ENCODE measurements around the gene BSCL2.
"Not testable (repeated sequence)": the region's sequence is repeated elsewhere in the genome, so short reads cannot be mapped to it uniquely, and the experiment has no call there.

Gene BSCL2

GRCh38 chr11:62705880-62706849, 1.1 kb downstream of the BSCL2 start:
- Histone ChIP-seq H3K27ac (peak overlapping the region; percentile 82), H4K20me1 (ENCODE audit: insufficient read depth) (no peaks in the 10 kb centered on the region), H3K9ac (peak overlapping the region; percentile 76), H3K79me2 (ENCODE audit: insufficient read depth, low read depth) (peaks cover 3% of the 10 kb centered on the region; the same call in 1 of the 2 replicates), H3K4me1 (ENCODE audit: low read depth, poor library complexity, severe bottlenecking) (peaks cover 42% of the 10 kb centered on the region), H3K36me3 (ENCODE audit: insufficient read depth) (no peaks in the 10 kb centered on the region), H2AFZ (ENCODE audit: low read depth) (peak overlapping the region; percentile 75), H3K4me2 (peak overlapping the region; percentile 83), H3K27me3 (ENCODE audit: insufficient read depth, low read depth) (no peaks in the 10 kb centered on the region), H3K4me3 (IDR thresholded peaks at IDR 0.05; ENCODE audit: insufficient read depth, low read depth, low read length) (no peak overlapping the region)
- no peak for TF ChIP-seq CTCF (conservative IDR thresholded peaks at IDR 0.05; ENCODE audit: low read depth, low read length)

DNA sequence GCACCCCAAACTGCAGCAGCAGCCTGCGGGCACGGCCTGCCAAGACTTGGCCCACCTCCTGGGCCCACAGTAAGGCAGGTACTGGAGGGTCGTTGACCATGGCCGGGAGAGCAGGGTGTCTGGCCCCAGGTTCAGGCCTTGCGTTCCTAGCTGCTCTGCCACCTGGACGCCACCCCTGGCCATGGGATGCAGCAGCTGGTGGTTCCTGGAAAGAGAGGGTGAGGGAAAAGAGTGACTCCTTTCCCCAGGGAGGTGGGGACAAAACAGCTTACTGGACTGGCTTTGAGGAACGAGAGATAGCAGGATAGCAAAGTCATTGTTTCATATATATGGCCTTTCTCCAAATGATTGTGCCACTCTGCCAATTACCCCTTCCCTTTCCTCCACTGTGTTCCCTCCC, 1.8 kb downstream of the BSCL2 start:
- H3K9ac ChIP-seq, result peak overlapping the region; percentile 76
- H2AFZ ChIP-seq (ENCODE audit: low read depth), result peak overlapping the region; percentile 75; the same call in 1 of the 2 replicates
- peaks cover 35% of the 10 kb centered on the region for H3K4me1 ChIP-seq (ENCODE audit: low read depth, poor library complexity, severe bottlenecking)
- H3K4me3 ChIP-seq (IDR thresholded peaks at IDR 0.05; ENCODE audit: insufficient read depth, low read depth, low read length), result no peak overlapping the region
- TF ChIP-seq CTCF (conservative IDR thresholded peaks at IDR 0.05; ENCODE audit: low read depth, low read length), result no peak
- peak overlapping the region; percentile 66 for H3K4me2 ChIP-seq
- H4K20me1 ChIP-seq (ENCODE audit: insufficient read depth), result no peaks in the 10 kb centered on the region
- peak overlapping the region; percentile 82 for H3K27ac ChIP-seq
- no peaks in the 10 kb centered on the region for H3K27me3 ChIP-seq (ENCODE audit: insufficient read depth, low read depth)
- H3K36me3 ChIP-seq (ENCODE audit: insufficient read depth), result no peaks in the 10 kb centered on the region
- H3K79me2 ChIP-seq (ENCODE audit: insufficient read depth, low read depth), result no peaks in the 10 kb centered on the region; the same call in 1 of the 2 replicates

DNA sequence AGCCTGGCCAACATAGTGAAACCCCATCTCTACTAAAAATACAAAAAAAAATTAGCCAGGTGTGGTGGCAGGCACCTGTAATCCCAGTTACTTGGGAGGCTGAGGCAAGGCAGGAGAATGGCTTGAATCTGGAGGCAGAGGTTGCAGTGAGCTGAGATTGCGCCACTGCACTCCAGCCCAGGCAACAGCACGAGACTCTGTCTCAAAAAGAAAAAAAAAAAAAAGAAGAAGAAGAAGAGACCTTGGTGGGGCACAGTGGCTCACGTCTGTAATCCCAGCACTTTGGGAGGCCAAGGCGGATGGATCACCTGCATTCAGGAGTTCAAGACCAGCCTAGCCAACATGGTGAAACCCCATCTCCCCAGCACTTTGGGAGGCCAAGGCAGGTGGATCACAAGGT, 3.3 kb downstream of the BSCL2 start:
- not testable (repeated sequence) for H3K9ac ChIP-seq; H3K36me3 ChIP-seq (ENCODE audit: insufficient read depth); H3K4me3 ChIP-seq (IDR thresholded peaks at IDR 0.05; ENCODE audit: insufficient read depth, low read depth, low read length); H4K20me1 ChIP-seq (ENCODE audit: insufficient read depth); H3K4me2 ChIP-seq; H3K27me3 ChIP-seq (ENCODE audit: insufficient read depth, low read depth); H2AFZ ChIP-seq (ENCODE audit: low read depth); H3K79me2 ChIP-seq (ENCODE audit: insufficient read depth, low read depth); H3K27ac ChIP-seq
- peaks cover 29% of the 10 kb centered on the region for H3K4me1 ChIP-seq (ENCODE audit: low read depth, poor library complexity, severe bottlenecking)

DNA sequence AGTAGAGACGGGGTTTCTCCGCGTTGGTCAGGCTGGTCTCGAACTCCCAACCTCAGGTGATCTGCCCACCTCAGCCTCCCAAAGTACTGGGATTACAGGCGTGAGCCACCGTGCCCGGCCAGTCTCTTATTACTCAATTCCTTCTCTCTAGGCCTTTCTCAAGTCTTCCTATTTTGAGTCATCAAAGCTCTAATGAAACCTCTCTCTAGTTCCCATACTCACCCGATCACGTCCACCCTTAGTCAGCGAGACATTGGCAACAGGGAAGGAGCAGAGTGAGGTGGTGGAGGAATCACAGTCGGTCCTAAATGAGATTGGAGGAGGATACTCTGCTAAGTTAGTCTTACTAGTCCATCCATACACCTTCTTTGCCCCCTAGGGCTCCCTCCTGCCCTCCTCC, 5.0 kb downstream of the BSCL2 start:
- H3K79me2 ChIP-seq (ENCODE audit: insufficient read depth, low read depth), result no peaks in the 10 kb centered on the region; the same call in 1 of the 2 replicates
- peaks cover 13% of the 10 kb centered on the region for H3K4me1 ChIP-seq (ENCODE audit: low read depth, poor library complexity, severe bottlenecking)
- no peak overlapping the region for H3K4me3 ChIP-seq (IDR thresholded peaks at IDR 0.05; ENCODE audit: insufficient read depth, low read depth, low read length)
- H3K36me3 ChIP-seq (ENCODE audit: insufficient read depth), result no peaks in the 10 kb centered on the region
- H3K9ac ChIP-seq, result no peak overlapping the region
- H4K20me1 ChIP-seq (ENCODE audit: insufficient read depth), result no peaks in the 10 kb centered on the region
- H3K27ac ChIP-seq, result no peak overlapping the region
- H3K27me3 ChIP-seq (ENCODE audit: insufficient read depth, low read depth), result no peaks in the 10 kb centered on the region
- H2AFZ ChIP-seq (ENCODE audit: low read depth), result no peak overlapping the region
- no peak overlapping the region for H3K4me2 ChIP-seq
- TF ChIP-seq CTCF (conservative IDR thresholded peaks at IDR 0.05; ENCODE audit: low read depth, low read length), result no peak
